Nephron (organoid): Measurements from ENCODE around the gene ABCA13.

ENCODE experiments used
- H3K27ac Mint-ChIP-seq, 3 experiments: 2 replicates each; pipeline ENCODE4 v1.8.0; 2020; ENCODE audit warnings: mixed read lengths in 3 of 3, mild to moderate bottlenecking in 2 of 3, moderate library complexity in 1 of 3
- H3K27me3 Mint-ChIP-seq: 2 replicates; pipeline ENCODE4 v1.8.0; 2021; ENCODE audit warnings: low read depth, mild to moderate bottlenecking, moderate library complexity, mixed read lengths
- H3K36me3 Mint-ChIP-seq: 2 replicates; pipeline ENCODE4 v1.8.0; 2020; ENCODE audit warnings: low read depth, mixed read lengths
- H3K4me1 Mint-ChIP-seq: 2 replicates; pipeline ENCODE4 v1.8.0; 2020; ENCODE audit warnings: mixed read lengths
- H3K4me3 Mint-ChIP-seq, 3 experiments: 2 replicates each; pipeline ENCODE4 v1.8.0; 2020; ENCODE audit warnings: mild to moderate bottlenecking in 3 of 3, mixed read lengths in 3 of 3, moderate library complexity in 2 of 3
- H3K9me3 Mint-ChIP-seq: 2 replicates; pipeline ENCODE4 v1.8.0; 2020; ENCODE audit warnings: mixed read lengths
- CTCF ChIP-seq, 3 experiments: fragments of 200-600 bp; sonication (generic); IDR thresholded peaks; one replicate each; pipeline ENCODE4 v1.5.0; 2021; ENCODE audit warnings: antibody characterized with exemption in 3 of 3; ENCODE audit not compliant: unreplicated experiment in 3 of 3

ABCA13 gene

GRCh38 chr7:48667407-48667806, 496.1 kb downstream of the ABCA13 start:
- Mint-ChIP-seq H3K36me3 (no peaks in the 10 kb centered on the region), H3K27me3 (no peaks in the 10 kb centered on the region), H3K4me3 (no peak overlapping the region), H3K27ac (no peak overlapping the region), H3K9me3 (peaks cover 2% of the 10 kb centered on the region), H3K4me1 (no peaks in the 10 kb centered on the region)
- TF ChIP-seq CTCF (IDR thresholded peaks at IDR 0.05; ENCODE audit: unreplicated experiment in 3 of 3) = no peak

- TF ChIP-seq CTCF (IDR thresholded peaks at IDR 0.05; ENCODE audit: unreplicated experiment in 3 of 3) = no peak
- no peaks in the 10 kb centered on the region for H3K36me3 Mint-ChIP-seq
- H3K4me1 Mint-ChIP-seq = no peaks in the 10 kb centered on the region
- peaks cover 23% of the 10 kb centered on the region for H3K9me3 Mint-ChIP-seq
- no peaks in the 10 kb centered on the region for H3K27me3 Mint-ChIP-seq
- H3K4me3 Mint-ChIP-seq = no peak overlapping the region
- no peak overlapping the region for H3K27ac Mint-ChIP-seq
Observed at GRCh38 chr7:48671656-48672055, 500.4 kb downstream of the ABCA13 start.

GRCh38 chr7:48681006-48681405, 509.7 kb downstream of the ABCA13 start:
- peaks cover 2% of the 10 kb centered on the region for H3K9me3 Mint-ChIP-seq
- H3K36me3 Mint-ChIP-seq = no peaks in the 10 kb centered on the region
- H3K27me3 Mint-ChIP-seq = no peaks in the 10 kb centered on the region

GRCh38 chr7:48691788-48692187, 520.5 kb downstream of the ABCA13 start:
- no peak for TF ChIP-seq CTCF (IDR thresholded peaks at IDR 0.05; ENCODE audit: unreplicated experiment in 3 of 3)
- H3K27me3 Mint-ChIP-seq = peaks cover 4% of the 10 kb centered on the region
- H3K4me1 Mint-ChIP-seq = peaks cover 7% of the 10 kb centered on the region
- no peaks in the 10 kb centered on the region for H3K36me3 Mint-ChIP-seq
- H3K9me3 Mint-ChIP-seq = peaks cover 9% of the 10 kb centered on the region
- no peak overlapping the region for H3K27ac Mint-ChIP-seq
- no peak overlapping the region for H3K4me3 Mint-ChIP-seq

More at GRCh38 chr7:48681006-48681405, 509.7 kb downstream of the ABCA13 start:
- Mint-ChIP-seq H3K4me3 (no peak overlapping the region), H3K27ac (no peak overlapping the region), H3K4me1 (no peaks in the 10 kb centered on the region)
- no peak for TF ChIP-seq CTCF (IDR thresholded peaks at IDR 0.05; ENCODE audit: unreplicated experiment in 3 of 3)
